Neural crest cell (in vitro differentiated cells): ENCODE measurements around the gene ZMIZ1. TPM values are rescaled to one million over a fixed set of nuclear protein-coding genes. Genes with fewer than 3 reads are reported as not detected.

Experiments
- DNase-seq: peaks from one replicate; pipeline ENCODE4 v3.0.0; 2021; ENCODE audit warnings: low read depth, mixed read lengths, low spot score
- H3K27ac Mint-ChIP-seq: one replicate; pipeline ENCODE4 v1.8.0; 2021; ENCODE audit warnings: mild to moderate bottlenecking, mixed read lengths; ENCODE audit not compliant: unreplicated experiment
- H3K27me3 Mint-ChIP-seq: 2 replicates; pipeline ENCODE4 v1.8.0; 2021; ENCODE audit warnings: low read depth, mild to moderate bottlenecking, mixed read lengths
- H3K36me3 Mint-ChIP-seq: 2 replicates; pipeline ENCODE4 v1.8.0; 2021; ENCODE audit warnings: low read depth, mild to moderate bottlenecking, mixed read lengths
- H3K4me1 Mint-ChIP-seq: 2 replicates; pipeline ENCODE4 v1.8.0; 2021; ENCODE audit warnings: mixed read lengths
- H3K4me3 Mint-ChIP-seq: one replicate; pipeline ENCODE4 v1.8.0; 2021; ENCODE audit warnings: mild to moderate bottlenecking, mixed read lengths
- H3K9me3 Mint-ChIP-seq: 2 replicates; pipeline ENCODE4 v1.8.0; 2021; ENCODE audit warnings: mixed read lengths
- total RNA-seq: library from RNA; stranded (reverse); gene quantifications from 2 replicates; pipeline ENCODE4 v1.2.1, GENCODE V29; 2021
- TF ChIP-seq, protein P1 (sequence below): fragments of 200-600 bp; sonication (generic); conservative IDR thresholded peaks from 2 replicates; pipeline ENCODE4 v1.5.0; 2021; ENCODE audit warnings: antibody characterized with exemption, mild to moderate bottlenecking

ZMIZ1 gene
- total RNA-seq, 1 donor from 2014 or later = 92.0 TPM

DNA sequence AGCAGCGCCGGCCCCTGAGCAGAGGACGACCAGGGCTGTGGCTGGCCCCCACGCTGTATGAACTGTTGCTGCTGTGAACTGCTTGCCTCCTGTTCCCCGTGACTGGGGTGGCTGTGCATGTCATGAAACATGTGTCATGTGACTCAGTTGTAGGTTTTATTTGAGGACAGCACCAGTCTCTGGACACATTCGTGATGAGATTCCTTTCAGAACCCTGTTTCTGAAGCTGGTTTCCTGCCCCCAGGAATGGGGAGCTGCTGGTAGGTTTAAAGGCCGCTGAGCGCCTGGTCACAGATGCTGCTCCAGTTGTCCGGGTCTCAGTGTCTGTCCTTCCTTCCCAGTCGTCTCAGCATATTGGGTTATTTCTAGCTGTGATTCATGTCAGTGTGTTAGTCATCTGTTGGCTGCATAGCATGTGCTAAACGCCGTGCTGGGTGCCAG lies 199.4 kb downstream of the ZMIZ1 start:
- TF ChIP-seq, protein P1, sequence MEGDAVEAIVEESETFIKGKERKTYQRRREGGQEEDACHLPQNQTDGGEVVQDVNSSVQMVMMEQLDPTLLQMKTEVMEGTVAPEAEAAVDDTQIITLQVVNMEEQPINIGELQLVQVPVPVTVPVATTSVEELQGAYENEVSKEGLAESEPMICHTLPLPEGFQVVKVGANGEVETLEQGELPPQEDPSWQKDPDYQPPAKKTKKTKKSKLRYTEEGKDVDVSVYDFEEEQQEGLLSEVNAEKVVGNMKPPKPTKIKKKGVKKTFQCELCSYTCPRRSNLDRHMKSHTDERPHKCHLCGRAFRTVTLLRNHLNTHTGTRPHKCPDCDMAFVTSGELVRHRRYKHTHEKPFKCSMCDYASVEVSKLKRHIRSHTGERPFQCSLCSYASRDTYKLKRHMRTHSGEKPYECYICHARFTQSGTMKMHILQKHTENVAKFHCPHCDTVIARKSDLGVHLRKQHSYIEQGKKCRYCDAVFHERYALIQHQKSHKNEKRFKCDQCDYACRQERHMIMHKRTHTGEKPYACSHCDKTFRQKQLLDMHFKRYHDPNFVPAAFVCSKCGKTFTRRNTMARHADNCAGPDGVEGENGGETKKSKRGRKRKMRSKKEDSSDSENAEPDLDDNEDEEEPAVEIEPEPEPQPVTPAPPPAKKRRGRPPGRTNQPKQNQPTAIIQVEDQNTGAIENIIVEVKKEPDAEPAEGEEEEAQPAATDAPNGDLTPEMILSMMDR = no peak
- Mint-ChIP-seq H3K36me3 (no peaks in the 10 kb centered on the region), H3K9me3 (no peaks in the 10 kb centered on the region), H3K27ac (no peak overlapping the region), H3K4me3 (no peak overlapping the region), H3K27me3 (no peaks in the 10 kb centered on the region), H3K4me1 (peaks cover 68% of the 10 kb centered on the region)
- no peak for DNase-seq

DNA sequence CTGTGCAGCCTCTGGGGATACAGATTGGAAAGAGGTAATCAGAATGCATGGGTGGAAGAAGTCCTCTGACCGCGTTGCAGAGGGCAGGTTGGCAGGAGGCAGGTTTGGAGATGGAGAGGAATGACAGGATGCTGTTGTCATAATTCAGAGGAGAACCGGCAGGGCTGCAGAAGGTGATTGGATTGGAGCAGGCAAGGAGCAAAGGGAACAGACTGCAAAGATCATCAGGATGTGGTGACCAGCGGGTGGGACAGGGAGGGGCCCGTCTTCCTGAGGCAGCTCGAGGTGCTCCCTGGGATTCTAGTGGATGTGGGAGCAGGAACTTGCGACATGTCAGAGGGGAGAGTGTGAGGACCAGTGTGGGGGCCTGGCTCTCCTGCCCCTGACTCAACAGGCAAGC lies 200.0 kb downstream of the ZMIZ1 start:
- Mint-ChIP-seq H3K27ac (no peak overlapping the region), H3K4me1 (peaks cover 74% of the 10 kb centered on the region), H3K36me3 (no peaks in the 10 kb centered on the region), H3K27me3 (no peaks in the 10 kb centered on the region), H3K9me3 (no peaks in the 10 kb centered on the region), H3K4me3 (no peak overlapping the region)
- DNase-seq = no peak
- TF ChIP-seq, protein P1 = no peak

DNA sequence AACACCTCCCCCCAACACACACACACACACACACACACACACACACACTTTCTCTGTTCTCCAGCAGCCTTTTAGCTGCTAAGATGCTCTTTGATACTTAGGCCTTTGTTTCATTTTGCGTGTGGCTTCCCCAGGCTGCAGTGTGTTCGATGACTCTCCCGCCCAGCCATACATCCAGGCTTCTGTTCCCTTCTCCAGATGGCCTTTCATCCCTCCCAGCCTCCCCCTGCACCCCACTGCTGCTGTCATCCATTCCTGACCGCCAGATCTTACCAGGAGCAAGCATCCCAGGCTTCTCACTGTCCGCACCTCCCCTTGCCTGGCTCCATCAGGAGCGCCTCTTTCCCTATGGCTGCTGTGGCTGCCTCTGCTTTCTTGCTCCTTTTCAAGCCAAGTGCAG lies 200.7 kb downstream of the ZMIZ1 start:
- Mint-ChIP-seq H3K4me3 (peak overlapping the region; percentile 44), H3K27me3 (no peaks in the 10 kb centered on the region), H3K9me3 (no peaks in the 10 kb centered on the region)

DNA sequence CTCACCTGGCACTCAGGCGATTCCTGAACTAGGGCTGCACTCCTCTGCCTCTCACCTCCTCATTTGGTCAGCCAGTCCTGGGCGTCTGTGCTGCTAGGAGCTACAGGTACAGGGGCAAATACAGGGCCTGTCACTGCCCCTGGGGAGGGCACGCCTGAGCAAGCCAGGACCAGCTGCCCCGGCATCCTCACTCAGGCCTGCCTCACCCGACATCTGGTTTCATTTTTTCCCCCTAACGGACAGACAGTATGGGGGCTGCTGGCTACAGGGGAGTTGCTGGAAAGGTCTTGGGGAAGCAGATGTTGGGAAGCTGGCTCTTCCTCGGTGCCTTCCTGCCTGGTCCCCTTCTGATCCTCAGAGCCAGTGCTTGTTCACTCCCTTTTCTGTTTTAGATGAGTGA lies 201.2 kb downstream of the ZMIZ1 start:
- H3K27ac Mint-ChIP-seq = peak overlapping the region; percentile 93
- H3K9me3 Mint-ChIP-seq = no peaks in the 10 kb centered on the region
- peaks cover 72% of the 10 kb centered on the region for H3K4me1 Mint-ChIP-seq
- H3K36me3 Mint-ChIP-seq = no peaks in the 10 kb centered on the region
- TF ChIP-seq, protein P1 = no peak
- H3K27me3 Mint-ChIP-seq = no peaks in the 10 kb centered on the region
- H3K4me3 Mint-ChIP-seq = peak overlapping the region; percentile 9
- DNase-seq = no peak

More for the DNA sequence above, 200.7 kb downstream of the ZMIZ1 start:
- Mint-ChIP-seq H3K4me1 (peaks cover 75% of the 10 kb centered on the region), H3K27ac (peak overlapping the region; percentile 93), H3K36me3 (no peaks in the 10 kb centered on the region)
- TF ChIP-seq, protein P1 = no peak
- DNase-seq = no peak

DNA sequence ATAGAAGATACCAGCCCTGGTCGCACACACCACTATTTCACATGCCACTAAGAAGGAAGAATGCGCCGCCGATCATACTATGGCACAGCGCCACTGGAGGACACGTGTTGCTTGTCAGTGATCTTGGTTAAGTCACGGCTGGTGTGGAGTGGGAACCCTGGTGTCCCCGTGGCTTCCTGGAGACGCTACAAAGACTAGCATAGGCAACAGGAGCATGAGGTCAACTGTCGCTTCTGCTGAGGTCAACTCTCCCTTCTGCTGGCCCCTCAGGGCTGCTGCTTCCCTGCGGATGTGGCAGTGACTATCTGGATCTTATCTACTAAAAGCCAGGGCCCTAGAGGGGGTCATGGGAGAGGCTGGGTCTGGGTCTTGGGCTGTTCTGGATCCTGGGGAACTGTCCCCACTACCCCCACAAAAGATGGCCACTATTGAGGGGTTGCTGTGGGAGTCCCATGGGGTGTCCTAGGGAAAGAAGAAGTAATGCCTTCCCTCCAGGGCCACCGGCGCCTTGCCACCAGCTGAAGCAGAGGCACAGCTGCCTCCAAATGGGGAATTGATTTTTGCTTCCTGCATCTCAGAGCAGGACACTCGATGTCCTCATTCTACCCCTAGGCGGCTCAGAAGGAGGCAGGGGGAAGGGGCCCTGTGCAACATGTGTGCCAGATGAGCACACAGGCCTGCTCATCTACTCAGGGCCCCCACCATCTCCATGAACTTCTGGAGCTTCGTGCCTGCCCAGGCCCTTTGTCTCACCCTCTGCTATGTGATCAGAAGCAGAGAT lies 201.9 kb downstream of the ZMIZ1 start:
- Mint-ChIP-seq H3K9me3 (no peaks in the 10 kb centered on the region), H3K36me3 (no peaks in the 10 kb centered on the region), H3K27me3 (no peaks in the 10 kb centered on the region), H3K4me1 (peaks cover 65% of the 10 kb centered on the region), H3K27ac (peak overlapping the region; percentile 19), H3K4me3 (peak overlapping the region; percentile 33)
- no peak for DNase-seq
- TF ChIP-seq, protein P1 = no peak
